ENCODE results near the gene TBCK. TPM values are rescaled to one million over a fixed set of nuclear protein-coding genes. Genes with fewer than 3 reads are reported as not detected.

The TBCK gene
- total and polyA plus RNA-seq, 2 experiments from 2014 or later: 34.1 to 36.9 TPM

DNA sequence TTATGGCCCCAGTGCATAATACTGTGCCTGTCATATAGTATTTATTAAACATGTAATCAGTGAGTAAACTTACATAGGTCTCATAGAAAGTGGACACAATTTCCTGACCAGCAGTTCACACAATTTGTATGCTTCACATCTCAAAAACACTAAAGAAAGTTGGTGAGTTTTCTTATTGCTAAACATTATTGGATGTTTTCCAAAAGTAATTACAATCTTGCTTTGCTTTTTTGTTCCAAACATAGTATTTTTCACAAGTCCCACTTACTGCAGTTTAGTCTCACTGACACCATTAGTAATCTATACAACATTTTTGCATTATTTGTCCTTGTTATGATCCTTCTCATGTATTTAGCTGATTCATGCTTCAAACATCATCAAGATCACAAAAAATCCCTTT lies 132.5 kb downstream of the TBCK start:
- H3K27me3 ChIP-seq: no peaks in the 10 kb centered on the region
- H3K36me3 ChIP-seq: peaks cover 14% of the 10 kb centered on the region
- DNase-seq (ENCODE audit: low read depth in 1 of 2, low spot score in 1 of 2): no peak
- TF ChIP-seq, protein P1, sequence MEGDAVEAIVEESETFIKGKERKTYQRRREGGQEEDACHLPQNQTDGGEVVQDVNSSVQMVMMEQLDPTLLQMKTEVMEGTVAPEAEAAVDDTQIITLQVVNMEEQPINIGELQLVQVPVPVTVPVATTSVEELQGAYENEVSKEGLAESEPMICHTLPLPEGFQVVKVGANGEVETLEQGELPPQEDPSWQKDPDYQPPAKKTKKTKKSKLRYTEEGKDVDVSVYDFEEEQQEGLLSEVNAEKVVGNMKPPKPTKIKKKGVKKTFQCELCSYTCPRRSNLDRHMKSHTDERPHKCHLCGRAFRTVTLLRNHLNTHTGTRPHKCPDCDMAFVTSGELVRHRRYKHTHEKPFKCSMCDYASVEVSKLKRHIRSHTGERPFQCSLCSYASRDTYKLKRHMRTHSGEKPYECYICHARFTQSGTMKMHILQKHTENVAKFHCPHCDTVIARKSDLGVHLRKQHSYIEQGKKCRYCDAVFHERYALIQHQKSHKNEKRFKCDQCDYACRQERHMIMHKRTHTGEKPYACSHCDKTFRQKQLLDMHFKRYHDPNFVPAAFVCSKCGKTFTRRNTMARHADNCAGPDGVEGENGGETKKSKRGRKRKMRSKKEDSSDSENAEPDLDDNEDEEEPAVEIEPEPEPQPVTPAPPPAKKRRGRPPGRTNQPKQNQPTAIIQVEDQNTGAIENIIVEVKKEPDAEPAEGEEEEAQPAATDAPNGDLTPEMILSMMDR (IDR thresholded peaks at IDR 0.05; ENCODE audit: low read depth, low read length): no peak
- no peaks in the 10 kb centered on the region for H3K4me1 ChIP-seq (ENCODE audit: low read depth)
- no peaks in the 10 kb centered on the region for H3K9me3 ChIP-seq (ENCODE audit: low read depth)
- H3K27ac ChIP-seq: no peak overlapping the region
- H3K4me3 ChIP-seq: no peak overlapping the region

DNA sequence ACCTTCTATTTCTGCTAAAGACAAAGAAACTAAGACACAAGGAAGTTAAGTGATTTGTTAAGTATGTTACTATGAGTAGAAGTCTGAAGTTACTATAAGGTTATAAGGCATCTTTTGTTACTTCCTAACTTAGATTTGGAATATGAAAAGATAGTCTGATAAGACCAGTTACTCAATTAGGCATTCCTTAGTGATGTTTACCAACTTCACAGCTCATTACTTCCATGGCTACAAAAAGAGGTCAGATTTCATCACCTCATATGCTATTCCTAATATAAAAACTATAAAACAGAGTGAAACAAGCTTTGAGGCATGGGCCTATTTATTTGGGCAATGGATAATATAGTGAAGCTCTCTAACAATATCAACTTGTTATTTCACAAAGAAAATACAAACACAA lies 143.1 kb downstream of the TBCK start:
- peak in 1 of 2 donors; percentile 11 for DNase-seq (ENCODE audit: low read depth in 1 of 2, low spot score in 1 of 2)
- TF ChIP-seq, protein P1 (IDR thresholded peaks at IDR 0.05; ENCODE audit: low read depth, low read length): no peak
- Histone ChIP-seq H3K9me3 (ENCODE audit: low read depth) (no peaks in the 10 kb centered on the region), H3K36me3 (peaks cover 11% of the 10 kb centered on the region), H3K27me3 (no peaks in the 10 kb centered on the region), H3K4me1 (ENCODE audit: low read depth) (peaks cover 7% of the 10 kb centered on the region), H3K4me3 (no peak overlapping the region), H3K27ac (peak overlapping the region; percentile 66)

DNA sequence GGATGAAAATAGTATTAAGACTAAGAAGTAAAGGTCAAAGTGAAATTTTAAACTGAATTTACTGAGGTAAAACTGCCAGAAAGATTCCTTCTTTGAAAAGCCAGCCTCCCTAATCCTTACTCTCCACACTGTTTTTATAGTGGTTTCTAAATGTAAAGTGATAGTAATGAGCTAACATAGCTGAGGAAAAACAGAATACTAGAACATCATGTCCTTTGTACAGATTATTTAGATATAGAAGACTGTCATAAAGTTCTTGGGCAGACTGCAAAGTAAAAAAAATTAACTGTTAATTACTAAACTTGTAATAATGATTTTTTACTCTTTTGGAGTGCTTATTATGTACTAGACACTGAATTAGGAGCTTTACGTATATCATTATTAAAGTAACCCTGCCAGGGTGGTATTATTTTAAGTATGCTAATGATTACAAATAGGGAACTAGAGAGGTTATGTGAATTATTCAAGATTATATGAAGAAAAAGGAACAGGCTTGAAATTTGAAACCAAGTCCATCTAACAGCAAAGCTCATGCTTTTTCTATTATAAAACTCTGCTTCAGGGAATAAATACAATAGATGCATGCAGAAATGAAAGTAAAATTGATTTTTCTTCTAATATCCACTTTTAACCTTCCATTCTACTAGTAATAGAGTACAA lies 150.5 kb downstream of the TBCK start:
- H3K36me3 ChIP-seq: peaks cover 8% of the 10 kb centered on the region
- H3K4me3 ChIP-seq: no peak overlapping the region
- H3K27ac ChIP-seq: no peak overlapping the region
- no peaks in the 10 kb centered on the region for H3K9me3 ChIP-seq (ENCODE audit: low read depth)
- no peaks in the 10 kb centered on the region for H3K27me3 ChIP-seq
- no peaks in the 10 kb centered on the region for H3K4me1 ChIP-seq (ENCODE audit: low read depth)
- DNase-seq (ENCODE audit: low read depth in 1 of 2, low spot score in 1 of 2): no peak
- TF ChIP-seq, protein P1 (IDR thresholded peaks at IDR 0.05; ENCODE audit: low read depth, low read length): no peak

DNA sequence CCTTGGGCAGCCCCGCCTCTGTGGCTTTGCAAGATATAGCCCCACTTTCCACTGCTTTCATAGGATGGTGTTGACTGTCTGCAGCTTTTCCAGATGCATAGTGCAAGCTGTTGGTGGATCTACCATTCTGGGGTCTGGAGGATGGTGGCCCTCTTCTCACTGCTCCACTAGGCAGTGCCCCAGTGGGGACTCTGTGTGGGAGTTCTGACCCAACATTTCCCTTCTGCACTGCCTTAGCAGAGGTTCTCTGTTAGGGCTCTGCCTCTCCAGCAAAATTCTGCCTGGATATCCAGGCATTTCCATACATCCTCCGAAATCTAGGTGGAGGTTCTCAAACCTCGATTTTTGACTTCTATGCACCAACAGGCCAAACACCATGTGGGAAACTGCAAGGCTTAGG lies 153.7 kb downstream of the TBCK start:
- no peak for DNase-seq (ENCODE audit: low read depth in 1 of 2, low spot score in 1 of 2)
- Histone ChIP-seq H3K27me3 (no peaks in the 10 kb centered on the region), H3K9me3 (ENCODE audit: low read depth) (no peaks in the 10 kb centered on the region), H3K4me3 (no peak overlapping the region), H3K4me1 (ENCODE audit: low read depth) (no peaks in the 10 kb centered on the region), H3K27ac (no peak overlapping the region), H3K36me3 (no peaks in the 10 kb centered on the region)
- TF ChIP-seq, protein P1 (IDR thresholded peaks at IDR 0.05; ENCODE audit: low read depth, low read length): no peak

DNA sequence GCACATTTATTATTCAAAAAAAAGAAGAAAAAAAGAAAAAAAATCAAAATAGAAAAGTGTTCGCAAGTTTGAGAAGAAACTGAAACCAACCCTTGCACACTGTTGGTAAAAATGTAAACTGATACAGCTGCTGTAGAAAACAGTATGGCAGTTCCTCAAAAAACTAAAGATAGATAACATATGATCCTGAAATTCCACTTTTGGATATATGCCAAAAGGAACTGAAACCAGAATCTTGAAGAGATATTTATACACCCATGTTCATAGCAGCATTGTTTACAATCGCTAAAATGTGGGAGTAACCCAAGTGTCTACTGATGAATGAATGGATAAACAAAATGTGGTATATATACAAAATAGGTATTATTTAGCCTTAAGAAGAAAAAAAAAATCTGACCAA lies 155.4 kb downstream of the TBCK start:
- H3K9me3 ChIP-seq (ENCODE audit: low read depth): no peaks in the 10 kb centered on the region
- no peak overlapping the region for H3K27ac ChIP-seq
- DNase-seq (ENCODE audit: low read depth in 1 of 2, low spot score in 1 of 2): peak in 1 of 2 donors; percentile 16
- no peaks in the 10 kb centered on the region for H3K27me3 ChIP-seq
- no peaks in the 10 kb centered on the region for H3K4me1 ChIP-seq (ENCODE audit: low read depth)
- TF ChIP-seq, protein P1 (IDR thresholded peaks at IDR 0.05; ENCODE audit: low read depth, low read length): no peak
- no peak overlapping the region for H3K4me3 ChIP-seq
- H3K36me3 ChIP-seq: no peaks in the 10 kb centered on the region
